Stimulated activated CD4-positive, alpha-beta T cell treated with anti-CD3 and anti-CD28 coated beads, Interleukin-1b, Interleukin-23, amount 100 ng/mL, for 4 hours (primary cell): ENCODE results near the gene CCDC158.

Experiments
- DNase-seq, 2 donors: peaks; one replicate each; pipeline ENCODE4 v3.0.0-alpha.2; 2020; ENCODE audit warnings: low read depth in 2 of 2

CCDC158 gene

GRCh38 chr4:76280488-76281441 lies 140.2 kb downstream of the CCDC158 start:
- DNase-seq, result no peak

GRCh38 chr4:76279462-76279861 lies 141.5 kb downstream of the CCDC158 start:
- peak in 1 of 2 donors; percentile 2 for DNase-seq

GRCh38 chr4:76278583-76278982 lies 142.4 kb downstream of the CCDC158 start:
- DNase-seq, result no peak

DNA sequence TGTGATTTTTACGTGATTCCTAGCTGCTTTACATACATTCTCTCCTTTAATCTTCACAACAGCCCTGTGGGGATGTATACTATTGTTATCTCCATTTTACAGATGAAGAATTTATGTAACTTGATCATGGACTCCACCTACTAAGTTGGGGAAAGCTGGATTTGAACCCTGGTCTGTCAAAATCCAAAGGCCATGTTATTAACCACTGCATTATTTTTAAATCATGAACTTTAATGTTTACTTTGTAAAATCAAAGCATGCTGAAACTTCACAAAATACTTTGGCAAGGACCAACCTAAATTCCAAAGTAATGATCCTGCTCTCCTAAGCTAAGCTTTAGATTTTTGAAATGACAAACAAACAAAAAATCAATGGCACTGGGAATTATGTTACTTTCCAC lies 143.3 kb downstream of the CCDC158 start:
- DNase-seq, result no peak

DNA sequence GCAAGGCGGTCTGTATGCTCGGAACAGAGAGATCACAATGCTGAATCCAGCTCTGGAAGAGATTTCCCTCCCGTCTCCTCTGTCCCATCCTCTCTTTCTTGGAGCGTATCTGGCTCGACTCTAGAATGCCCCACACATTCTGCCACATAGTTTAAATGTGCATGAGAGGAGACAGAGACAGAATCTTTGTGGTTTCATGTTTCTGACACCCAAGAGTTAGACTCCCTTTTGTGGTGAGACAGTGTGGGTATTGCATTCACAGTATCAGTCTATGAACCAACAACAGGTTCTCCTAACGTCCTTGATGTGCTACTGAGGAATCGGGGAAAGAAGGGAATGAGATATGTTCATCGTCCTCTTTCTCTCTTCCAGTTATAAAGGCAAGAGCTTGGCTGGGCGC lies 144.1 kb downstream of the CCDC158 start:
- DNase-seq, result no peak

- DNase-seq, result no peak
These were observed 145.3 kb downstream of the CCDC158 start for GRCh38 chr4:76275486-76276124.

DNA sequence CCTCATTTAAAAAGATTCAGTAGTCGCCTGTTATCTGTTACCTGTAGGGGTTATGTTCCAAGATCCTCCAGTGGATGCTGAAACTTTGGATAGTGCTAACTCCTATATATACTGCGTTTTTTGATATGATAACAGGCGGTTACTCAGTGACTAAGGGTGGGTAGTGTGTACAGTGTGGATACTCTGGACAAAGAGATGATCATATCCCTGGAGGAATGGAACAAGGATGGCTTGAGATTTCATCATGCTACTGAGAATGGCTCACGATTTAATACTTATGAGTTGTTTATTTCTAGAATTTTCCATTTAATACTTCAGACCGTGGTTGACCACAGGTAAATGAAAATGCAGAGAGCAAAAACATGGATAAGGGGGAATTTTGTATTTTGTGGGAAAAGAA lies 147.9 kb downstream of the CCDC158 start:
- DNase-seq, result no peak

DNA sequence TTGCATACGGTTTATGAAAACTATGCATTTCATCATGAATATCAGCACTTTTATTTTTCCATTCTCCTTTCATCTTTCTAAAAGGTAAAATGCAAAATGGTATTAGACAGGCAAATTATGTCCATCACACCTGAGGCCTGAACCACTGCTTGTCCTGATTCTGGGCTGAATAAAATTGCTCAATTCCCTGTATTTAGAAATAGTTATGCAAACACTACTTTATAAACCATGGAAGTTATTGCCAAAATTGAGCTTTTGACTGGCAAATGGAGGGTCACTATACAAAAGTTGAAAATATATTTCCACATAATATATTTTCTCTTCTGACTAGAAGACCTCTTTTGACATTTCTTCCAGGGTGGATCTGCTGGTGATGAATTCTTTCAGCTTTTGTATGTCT lies 148.4 kb downstream of the CCDC158 start:
- DNase-seq, result no peak

DNA sequence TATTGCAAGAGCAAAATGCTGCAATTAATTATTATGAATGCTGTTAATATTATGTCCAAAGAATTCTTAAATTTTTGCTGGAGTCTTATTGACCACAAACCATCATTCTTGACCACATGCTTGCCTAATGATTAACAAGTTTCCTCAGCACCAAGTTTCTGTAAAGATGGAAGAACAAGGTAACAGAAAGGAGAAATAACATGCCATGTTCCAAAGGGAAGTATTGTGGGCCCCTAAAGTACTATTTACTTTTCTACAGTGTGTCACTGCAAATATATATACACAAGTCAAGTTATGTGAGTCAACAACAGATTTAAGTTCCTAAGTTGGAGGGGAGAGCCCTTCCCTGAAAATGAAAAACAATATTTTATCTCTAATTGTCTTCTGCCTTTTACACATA lies 148.9 kb downstream of the CCDC158 start:
- no peak for DNase-seq

- DNase-seq, result no peak
These were observed 149.7 kb downstream of the CCDC158 start for GRCh38 chr4:76271248-76271647.

GRCh38 chr4:76270244-76271175 lies 150.4 kb downstream of the CCDC158 start:
- DNase-seq, result no peak

DNA sequence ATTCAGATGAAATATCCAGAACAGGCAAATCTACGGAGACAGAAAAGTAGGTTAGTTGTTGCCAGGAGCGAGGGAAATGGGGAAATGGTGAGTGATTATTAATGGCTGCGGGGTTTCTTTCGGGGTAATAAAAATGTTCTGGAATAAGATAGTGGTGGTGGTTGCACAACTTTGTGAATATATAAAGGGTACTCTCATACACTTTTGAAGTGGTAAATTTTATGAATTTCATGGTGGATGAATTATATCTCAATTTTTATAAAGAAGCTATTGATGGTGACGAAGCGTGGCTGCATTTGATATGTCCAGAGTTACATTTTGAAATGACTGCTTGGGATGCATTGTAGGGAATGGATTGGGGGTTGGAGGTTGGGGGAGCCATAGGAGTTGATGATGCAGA lies 153.1 kb downstream of the CCDC158 start:
- no peak for DNase-seq

GRCh38 chr4:76266627-76267026 lies 154.3 kb downstream of the CCDC158 start:
- no peak for DNase-seq

DNA sequence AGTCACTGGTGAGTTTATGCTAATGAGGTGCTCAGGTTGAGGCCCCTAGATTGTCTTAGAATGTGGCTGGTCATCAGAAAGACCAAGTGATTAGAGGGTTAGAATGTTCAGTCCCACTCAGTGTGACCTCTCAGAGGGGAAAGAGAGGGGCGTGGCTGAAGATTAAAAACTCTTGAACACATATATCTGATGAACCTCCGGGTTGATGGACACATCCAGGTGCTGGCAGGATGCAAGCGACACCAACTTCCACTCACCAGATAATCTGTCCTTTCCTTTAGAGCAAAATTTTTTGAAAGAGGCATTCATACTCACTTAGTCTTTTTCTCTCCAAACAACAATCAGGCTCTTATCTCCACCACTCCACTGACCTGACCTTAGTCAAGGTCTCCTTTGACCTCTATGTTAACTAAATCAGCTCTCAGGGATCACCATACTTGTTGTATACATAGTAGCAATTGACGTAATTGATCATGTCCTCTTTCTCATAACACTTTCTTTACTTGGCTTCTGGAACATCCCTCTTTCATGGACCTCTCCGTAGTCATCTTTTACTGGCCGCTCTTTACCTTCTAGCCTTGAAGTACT lies 155.2 kb downstream of the CCDC158 start:
- no peak for DNase-seq
